HG02571 (cell line): ENCODE data around the gene NPTX1.

ENCODE experiments used
- ATAC-seq: cut with Tn5 transposase; IDR thresholded peaks from one replicate; pipeline ENCODE4 v1.9.1; 2021; ENCODE audit warnings: mild to moderate bottlenecking, moderate library complexity; ENCODE audit not compliant: unreplicated experiment

The NPTX1 gene

DNA sequence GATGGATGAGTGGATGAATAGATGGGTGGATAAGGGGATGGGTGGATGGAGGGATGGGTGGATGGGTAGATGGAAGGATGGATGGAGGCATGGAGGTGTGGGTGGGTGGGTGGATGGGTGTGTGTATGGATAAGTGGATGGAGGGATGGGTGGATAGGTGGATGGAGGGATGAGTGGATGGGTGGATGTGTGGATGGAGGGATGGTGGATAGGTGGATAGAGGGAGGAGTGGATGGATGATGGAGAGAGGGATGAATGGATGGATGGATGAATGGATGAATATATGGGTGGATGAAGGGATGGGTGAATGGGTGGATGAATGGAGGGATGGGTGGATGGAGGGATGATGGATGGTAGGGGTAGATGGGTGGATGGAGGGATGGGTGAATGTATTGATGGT, 27.5 kb upstream of the NPTX1 start:
- no peak for ATAC-seq

DNA sequence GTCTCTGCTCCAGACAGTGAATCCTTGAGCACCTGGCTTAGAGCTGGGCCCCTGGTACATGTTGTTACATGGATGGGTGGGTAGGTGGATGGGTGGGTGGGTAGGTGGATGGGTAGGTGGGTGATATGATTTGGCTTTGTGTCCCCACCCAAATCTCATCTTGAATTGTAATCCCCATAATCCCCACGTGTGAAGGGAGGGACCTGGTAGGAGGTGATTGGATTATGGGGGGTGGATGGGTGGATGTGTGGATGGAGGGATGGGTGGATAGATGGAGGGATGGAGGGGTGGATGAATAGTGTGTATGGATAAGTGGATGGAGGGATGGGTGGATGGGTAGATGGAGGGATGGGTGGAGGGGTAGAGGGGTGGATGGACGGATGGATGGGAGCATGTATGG, 26.6 kb upstream of the NPTX1 start:
- no peak for ATAC-seq

DNA sequence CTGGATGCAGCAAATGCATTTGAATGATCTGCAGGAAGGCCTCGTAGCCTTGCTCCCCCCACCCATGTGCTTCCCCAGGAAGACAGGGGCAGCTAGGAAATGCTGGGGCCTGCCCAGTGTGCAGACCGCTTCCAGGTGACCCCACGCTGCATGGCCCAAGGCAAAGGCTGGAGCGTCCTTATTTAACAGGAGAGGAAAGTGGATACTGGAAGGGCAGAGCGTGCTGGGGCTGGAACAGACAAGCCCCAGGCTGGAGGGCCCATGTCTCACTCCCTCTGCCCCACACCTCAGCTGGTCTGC, 26.1 kb upstream of the NPTX1 start:
- no peak for ATAC-seq

DNA sequence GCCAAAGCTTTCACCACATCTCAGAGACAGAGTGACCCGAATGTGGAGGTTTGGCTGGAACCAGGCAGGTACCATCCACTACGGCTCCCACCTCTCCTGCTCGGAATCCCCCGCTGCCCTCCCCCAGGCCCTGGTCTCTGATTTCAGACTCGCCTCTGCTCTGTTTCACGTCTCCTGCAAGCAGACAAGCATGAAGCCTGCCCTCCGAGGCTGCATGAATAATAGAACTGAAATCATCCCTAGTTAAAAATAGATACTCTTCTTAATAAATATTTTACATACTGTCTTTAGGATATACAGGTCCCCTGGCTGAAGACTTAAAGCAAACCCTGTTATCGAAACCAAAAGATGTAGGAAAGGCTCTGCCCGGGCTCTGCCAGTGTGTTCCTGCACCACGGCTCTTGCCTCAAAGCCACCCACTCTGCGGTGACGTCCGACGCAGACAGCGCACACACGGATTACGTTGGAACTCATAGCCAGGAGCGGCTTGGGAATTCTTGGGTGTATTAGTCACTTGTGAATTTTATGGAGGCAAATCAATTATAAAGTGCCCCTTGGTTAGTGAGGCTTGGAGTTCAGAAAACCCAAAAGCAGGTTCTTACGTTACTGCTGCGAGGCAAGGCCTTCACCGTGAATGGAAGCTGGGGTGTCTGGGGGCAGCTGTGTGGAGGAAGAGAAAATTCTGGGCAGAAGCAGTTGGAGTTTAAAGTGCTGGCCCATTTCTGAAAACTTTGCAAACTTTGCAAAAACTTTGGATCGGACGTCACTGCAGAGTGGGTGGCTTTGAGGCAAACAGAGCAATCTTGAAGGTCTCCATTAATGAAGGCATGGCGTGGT, 25.6 kb upstream of the NPTX1 start:
- ATAC-seq, result no peak

DNA sequence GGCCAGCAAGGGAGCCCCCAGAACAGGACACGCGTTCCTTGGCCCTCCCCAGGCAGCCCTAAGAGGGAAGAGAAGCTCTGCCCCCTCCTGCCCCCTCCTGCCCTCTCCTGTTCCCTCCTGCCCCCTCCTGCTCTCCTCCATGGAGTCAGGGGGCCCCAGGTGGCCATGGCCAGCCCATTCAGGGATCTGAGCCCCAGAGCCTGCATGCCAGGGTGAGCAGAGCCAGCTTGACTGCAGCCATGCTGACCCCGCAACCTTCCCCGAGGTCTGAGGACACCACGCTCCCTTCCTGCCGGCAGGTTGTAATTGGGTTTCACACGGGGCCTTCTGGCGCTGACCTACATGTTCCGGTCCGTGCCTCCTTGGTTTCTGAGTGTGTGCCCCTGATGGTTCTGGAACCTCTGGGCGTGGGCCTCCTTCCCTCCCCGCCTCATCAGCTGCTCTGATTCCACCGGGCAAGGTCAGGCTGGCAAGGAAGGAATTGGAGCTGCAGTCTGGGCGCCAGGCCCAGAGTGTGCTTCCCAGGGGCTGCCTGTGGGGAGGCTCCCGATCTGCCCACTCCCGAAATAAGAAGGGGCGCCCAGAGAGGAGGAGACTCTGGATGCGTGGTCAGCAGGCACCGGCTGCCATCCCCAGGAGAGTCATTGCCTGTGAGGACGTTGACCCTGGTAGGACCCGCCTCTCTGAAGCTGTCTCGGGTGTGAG, 23.7 kb upstream of the NPTX1 start:
- ATAC-seq, result no peak

DNA sequence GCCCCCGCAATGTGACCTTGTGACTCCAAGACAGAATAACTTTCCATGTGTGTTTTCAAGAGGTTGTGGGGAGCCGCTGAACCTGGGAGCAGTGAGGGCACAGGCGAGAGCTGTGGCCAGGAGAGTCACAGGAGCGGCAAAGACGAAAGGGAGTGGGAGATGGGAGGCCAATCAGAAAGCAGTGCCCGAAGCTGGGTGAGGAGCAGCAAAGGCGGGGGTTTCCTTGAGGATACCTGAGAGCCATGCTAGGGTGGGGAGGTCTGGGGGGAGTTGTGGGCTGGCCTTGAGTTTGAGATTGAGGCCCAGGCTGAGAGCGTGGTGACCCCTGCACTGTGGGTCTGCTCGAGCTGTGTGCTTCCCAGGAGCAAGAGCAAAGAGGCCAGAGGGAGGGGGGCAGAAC, 23.2 kb upstream of the NPTX1 start:
- no peak for ATAC-seq

DNA sequence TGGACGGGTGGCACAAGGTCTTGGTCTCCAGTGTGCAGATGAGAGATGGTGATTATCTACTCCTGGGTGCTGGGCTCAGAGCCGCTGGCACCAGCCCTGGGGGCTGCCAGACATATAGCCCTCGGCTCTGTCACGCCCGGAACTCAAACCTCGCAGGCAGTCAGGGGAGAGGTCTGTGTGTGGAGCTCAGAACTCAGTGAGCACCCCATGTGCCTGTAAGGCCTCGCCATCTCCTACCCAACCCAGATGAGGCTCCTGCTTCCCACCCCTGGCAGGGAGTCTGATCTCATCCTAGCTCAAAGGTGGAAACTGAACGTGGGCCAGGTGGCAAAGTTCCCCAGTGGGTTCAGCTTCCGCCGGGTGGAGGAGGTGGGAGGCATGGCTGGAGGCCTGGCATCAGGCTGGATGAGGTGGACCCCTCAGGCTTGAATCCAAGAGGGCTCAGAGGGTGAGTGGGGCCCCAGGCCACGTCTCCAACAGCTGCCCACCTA, 22.6 kb upstream of the NPTX1 start:
- ATAC-seq, result no peak

DNA sequence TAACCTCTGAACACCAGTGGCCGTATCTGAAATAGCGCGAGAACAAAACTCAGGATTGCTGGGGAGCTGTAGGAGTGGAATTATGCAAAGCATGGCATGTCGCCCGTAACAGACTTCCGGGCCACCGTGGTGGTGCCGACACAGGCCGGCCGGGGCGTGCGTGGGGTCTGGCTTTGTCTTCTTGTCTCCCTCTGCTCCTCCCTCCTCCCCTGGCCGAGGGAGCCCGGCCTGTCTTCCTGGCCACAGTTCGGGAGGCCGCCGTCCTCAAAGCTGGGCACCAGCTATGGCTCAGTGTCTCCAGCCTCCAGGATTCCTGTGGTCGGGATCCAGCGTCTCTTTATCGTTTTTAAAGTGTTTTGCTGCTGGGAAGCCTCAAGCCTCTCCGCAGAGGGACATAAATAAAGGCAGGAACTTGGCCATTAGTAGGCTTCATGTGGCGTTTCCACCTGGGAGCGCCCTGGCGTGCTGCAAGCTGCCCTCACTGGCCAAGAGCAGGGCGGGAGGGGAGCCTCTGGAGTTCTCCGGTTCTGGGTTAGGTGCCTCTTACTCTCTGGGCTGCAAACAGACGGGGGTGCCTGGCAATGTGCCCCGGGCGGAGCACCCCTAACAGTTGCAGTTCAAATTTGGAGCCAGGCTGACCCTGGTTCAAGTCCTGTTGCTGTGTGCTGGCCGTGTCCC, 22.0 kb upstream of the NPTX1 start:
- no peak for ATAC-seq

DNA sequence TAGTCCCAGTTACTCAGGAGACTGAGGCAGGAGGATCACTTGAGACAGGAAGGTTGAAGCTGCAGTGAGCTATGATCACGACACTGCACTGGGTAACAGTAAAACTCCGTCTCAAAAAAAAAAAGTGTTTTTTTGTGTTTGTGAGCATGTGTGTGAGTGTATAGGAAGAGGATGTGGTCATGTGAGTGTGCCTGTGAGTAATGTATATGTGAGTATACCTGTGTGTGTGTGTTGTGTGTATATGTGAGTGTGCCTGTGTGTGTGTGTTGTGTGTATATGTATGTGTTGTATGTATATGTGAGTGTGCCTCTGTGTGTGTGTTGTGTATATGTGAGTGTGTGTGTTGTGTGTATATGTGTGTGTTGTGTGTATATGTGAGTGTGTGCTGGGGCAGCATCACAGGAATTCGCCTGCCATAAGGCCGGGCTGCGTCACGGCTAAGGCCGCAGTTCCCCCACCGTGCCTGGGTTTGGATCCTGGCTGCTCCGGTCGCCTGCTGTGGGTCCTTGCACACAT, 21.4 kb upstream of the NPTX1 start:
- ATAC-seq, result no peak

DNA sequence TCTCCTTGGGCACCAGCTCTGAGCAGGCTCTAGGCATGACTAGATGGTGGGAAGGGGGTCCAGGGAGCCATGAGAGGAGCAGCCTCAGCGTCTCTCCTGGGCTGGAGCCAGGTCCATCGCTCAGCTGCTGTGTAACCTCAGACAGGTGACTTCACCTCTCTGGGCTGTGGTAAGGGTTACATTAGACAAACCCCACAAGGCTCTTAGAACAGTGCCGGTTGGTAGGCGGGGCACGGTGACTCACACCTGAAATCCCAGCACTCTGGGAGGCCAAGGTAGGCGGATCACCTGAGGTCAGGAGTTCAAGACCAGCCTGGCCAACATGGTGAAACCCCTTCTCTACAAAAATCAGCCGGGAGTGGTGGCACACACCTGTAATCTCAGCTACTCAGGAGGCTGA, 18.1 kb upstream of the NPTX1 start:
- no peak for ATAC-seq

DNA sequence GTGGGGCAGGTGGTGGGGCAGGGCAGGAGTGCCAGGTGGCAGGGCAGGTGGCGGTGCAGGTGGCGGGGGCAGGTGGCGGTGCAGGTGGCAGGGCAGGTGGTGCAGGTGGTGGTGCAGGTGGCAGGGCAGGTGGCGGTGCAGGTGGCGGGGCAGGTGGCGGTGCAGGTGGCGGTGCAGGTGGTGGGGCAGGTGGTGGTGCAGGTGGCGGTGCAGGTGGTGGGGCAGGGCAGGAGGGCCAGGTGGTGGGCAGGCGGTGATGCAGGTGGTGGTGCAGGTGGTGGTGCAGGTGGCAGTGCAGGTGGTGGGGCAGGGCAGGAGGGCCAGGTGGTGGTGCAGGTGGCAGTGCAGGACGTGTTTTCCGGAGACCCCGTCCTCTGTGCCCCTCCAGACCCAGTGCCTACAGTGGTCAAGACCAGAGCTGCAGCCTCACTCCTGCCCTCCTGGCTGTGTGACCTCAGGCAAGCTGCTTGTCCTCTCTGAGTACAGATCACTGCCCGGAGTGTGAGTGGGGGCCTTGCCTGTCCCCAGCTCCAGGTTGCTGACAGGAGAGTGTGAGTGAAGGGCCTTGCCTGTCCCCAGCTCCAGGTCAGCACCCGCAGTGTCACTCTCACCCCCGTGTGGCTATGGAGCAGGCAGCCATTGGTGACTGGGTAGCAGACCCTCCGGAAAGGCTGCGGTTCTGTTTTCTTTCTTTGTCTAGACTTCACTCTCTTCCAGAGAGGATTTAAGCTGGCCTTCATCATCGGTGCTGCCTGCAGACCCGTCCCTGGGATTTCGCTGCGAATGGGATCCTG, 16.1 kb upstream of the NPTX1 start:
- no peak for ATAC-seq

DNA sequence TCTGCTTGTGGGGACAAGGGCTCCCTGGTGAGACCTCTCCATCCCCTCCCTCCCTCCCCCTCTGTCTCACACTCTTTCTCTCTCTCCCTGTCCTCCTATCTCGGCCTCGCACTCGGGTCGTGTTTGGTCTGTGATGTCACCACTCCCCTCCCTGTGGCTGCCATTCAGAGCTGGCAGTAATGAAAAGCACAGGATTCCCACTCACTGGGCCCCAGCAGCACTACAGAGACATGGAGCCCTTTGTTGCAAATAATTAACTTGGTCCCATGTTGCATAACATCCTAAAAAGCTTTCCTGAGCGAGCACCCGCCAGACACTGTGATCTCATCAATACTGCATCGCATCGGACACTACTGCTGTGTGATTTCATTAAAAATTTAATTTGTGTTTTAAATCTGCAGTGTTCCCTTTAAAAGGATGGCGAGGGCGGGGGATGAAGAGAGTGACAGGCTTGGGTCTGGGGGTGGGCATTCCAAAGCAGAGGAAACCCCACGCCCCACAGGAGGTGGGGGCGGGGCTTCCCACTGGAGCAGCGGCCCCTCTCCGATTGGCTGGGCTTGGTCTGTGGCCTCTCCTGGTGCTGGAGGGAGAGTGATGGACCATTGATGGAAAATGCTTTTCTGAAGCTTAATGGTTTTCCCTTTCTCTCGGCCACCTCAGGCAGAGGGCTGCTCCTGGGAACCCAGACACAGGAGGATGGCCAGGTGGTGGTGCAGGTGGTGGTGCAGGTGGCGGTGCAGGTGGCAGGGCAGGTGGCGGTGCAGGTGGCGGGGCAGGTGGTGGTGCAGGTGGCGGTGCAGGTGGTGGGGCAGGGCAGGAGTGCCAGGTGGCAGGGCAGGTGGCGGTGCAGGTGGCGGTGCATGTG, 15.3 kb upstream of the NPTX1 start:
- no peak for ATAC-seq

DNA sequence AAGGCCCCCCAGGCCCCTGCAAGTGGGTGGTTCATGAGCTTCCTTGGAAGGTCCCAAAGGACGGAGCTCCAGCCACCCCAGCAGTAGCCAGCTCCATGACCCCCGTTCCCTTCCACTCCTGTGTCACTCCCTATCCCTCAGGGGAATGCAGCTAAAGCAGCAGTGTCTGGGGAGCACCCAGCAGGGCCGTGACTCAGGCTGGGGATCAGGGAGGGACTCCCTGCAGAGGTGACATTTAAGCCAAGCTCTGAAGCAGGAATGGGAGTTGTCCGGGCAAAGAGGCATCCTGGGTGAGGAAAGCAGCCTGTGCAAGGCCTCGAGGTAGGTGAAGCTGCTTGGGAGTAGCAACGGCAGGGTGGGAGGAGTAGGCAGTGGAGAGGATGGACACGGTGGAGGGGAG, 11.1 kb upstream of the NPTX1 start:
- ATAC-seq, result no peak

DNA sequence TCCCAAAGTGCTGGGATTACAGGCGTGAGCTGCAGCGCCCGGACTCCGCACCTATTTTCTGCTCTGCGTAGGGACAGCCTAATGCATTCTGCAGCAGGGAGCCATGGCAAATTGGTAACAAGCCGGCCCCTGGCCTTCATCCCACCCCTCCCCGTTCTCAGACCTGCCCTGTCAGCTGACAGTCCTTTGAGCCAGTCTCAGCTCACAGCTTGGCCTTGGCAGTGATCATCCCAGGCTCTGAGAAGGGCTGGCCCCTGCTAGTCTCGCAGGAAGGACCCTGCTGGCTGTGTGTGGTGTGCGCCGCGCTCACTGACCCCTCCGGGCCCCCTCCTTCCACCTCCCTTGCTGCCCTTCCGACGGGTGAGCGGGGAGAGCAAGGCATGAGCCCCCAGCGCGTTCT, 10.3 kb upstream of the NPTX1 start:
- ATAC-seq, result no peak

DNA sequence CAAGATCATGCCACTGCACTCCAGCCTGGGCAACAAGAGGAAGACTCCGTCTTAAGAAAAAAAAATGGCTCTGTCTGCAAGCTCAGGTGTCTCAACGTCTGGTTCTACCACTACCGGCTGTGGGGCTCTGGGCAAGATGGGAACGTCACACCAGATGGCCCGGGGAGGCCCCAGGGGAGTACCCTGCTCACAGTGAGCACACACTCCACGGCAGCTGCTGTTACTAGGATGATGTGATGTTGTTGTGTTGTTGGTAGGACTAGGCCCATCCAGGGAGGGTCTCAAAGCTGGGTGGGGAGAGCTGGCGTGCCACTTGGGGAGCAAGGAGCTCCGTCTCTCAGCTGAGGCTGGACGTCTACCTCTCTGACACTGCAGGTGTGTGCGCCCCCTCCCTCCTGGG, 9.4 kb upstream of the NPTX1 start:
- ATAC-seq, result no peak

DNA sequence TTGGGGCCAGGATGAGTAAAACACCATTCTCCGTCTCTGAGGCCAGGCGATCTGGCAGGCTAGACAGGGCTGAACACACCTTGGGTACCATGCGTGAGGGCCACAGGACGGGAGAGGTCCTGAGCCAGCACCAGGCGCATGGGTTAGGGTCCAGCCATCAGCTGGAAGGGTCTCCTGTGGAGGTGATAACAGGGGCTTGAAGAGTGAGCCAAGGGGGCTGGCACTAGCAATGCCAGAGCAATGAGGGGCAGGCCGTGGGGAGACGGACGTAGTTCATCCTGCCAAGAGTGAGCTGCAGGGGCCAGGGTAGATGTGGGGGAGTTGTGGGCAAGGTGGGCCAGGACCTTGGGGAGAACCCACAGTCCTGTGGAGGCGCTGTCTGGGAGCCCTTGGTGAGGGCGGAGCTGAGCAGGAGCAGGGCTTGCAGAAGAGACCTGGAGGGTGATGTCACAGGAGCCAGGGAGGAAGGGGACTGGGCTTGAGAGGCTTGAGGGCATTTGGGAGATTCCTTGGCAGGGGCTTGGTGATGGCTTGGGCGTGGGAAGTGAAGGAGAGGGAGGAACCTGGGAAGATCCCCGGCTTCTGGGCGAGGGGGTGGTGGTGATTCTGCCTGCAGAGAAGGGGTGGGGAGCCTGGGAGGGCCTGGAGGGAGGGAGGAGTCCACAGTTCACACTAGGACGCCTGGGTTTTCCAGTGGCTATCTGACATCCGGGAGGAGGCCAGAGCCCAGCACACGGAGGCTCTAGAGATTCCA, 6.3 kb upstream of the NPTX1 start:
- ATAC-seq, result no peak

DNA sequence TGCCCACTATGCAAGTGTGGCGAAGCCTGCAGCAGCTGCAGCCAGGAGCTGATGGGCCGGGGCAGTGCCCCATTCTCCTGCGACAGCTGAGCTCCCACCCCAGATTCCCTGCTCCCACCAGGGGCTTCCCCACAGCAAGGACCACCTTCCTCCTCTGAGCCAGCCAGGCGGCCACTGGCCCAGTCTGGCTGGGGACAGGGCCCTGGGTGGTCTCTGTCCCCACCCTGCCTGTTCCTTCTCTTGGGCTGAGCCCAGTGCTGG, 5.6 kb upstream of the NPTX1 start:
- ATAC-seq, result no peak

DNA sequence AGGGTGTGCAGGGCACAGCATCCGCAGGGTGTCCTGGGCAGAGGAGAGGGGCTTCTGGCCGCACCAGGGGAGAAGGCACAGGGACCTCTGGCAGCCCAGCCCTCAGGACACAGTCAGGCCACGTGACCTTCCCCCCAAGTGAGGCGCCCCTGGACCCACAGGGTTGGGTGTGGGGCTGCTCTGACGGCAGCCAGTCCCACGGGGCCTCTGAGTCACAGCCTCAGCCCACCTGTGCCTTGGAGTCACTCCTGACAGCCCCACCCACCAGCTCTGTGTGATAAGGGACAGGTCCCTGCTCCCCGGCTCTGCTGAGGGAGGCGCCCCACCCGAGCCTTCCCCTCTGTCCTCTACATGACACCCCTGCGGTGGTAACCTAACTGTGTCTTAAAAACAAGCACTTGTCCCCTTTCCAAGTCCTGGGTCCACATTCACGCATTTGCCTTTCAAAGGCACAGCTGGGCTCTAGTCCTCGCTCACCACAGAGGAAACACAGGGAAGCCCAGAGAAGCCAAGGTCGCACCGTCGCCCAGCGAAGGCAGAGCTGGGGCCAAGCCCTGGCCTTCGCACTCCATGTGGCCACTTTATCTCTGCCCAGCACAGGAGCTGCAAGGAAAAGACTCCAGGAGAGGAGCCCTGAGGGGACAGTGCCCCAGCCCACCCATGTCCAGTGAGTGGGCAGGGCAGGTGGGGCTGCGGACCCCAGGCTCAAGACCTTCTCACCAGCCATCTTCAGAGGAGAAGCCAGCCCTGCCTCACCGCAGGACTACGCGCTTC, 5.1 kb upstream of the NPTX1 start:
- ATAC-seq, result no peak

DNA sequence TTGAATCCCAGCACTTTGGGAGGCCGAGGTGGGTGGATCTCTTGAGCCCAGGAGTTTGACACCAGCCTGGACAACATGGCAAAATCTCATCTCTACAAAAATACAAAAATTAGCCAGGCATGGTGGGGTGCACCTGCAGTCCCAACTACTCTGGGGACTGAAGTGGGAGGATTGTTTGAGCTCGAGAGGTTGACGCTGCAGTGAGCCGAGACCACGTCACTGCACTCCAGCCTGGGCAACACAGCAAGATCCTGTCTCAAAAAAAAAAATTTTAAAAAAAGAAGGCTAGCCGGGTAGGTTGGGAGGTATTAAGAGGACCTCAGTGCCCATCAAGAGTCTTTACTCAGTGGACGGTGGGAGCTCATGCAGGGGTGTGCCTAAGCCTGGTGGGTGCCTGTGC, 3.8 kb upstream of the NPTX1 start:
- no peak for ATAC-seq
